Smooth muscle cell (in vitro differentiated cells): ENCODE measurements around the gene TKTL1. TPM values are rescaled to one million over a fixed set of nuclear protein-coding genes. Genes with fewer than 3 reads are reported as not detected.

Source experiments
- DNase-seq: peaks from one replicate; lab custom pipeline; 2025; ENCODE audit not compliant: unreplicated experiment; lab: John Stamatoyannopoulos, UW
- H2AFZ ChIP-seq: fragments of 200-600 bp; sonication (generic); 2 replicates; pipeline ENCODE4 v1.6.0; 2016; ENCODE audit warnings: antibody characterized with exemption, low read depth, mild to moderate bottlenecking
- H3F3A ChIP-seq: fragments of 200-600 bp; sonication (generic); 2 replicates; pipeline ENCODE4 v1.6.0; 2017; ENCODE audit warnings: antibody characterized with exemption, low read depth
- H3K27ac ChIP-seq: fragments of 200-600 bp; sonication (generic); 2 replicates; pipeline ENCODE4 v1.5.1; 2016; ENCODE audit warnings: low read depth, mild to moderate bottlenecking
- H3K27me3 ChIP-seq: fragments of 200-600 bp; sonication (generic); 2 replicates; pipeline ENCODE4 v1.6.1; 2016; ENCODE audit warnings: low read depth, mild to moderate bottlenecking
- H3K36me3 ChIP-seq: fragments of 200-600 bp; sonication (generic); 2 replicates; pipeline ENCODE4 v1.5.1; 2016; ENCODE audit warnings: low read depth
- H3K4me1 ChIP-seq: fragments of 200-600 bp; sonication (generic); 2 replicates; pipeline ENCODE4 v1.5.1; 2016; ENCODE audit warnings: low read depth
- H3K4me2 ChIP-seq: fragments of 200-600 bp; sonication (generic); 2 replicates; pipeline ENCODE4 v1.6.0; 2016; ENCODE audit warnings: mild to moderate bottlenecking
- H3K4me3 ChIP-seq: fragments of 200-600 bp; sonication (generic); 2 replicates; pipeline ENCODE4 v1.5.1; 2016; ENCODE audit warnings: mild to moderate bottlenecking
- H3K79me2 ChIP-seq: fragments of 200-600 bp; sonication (generic); 2 replicates; pipeline ENCODE4 v1.6.0; 2016; ENCODE audit warnings: low read depth, mild to moderate bottlenecking
- H3K9ac ChIP-seq: fragments of 200-600 bp; sonication (generic); 2 replicates; pipeline ENCODE4 v1.6.0; 2016; ENCODE audit warnings: low read depth
- H3K9me3 ChIP-seq: fragments of 200-600 bp; sonication (generic); replicated peaks from 2 replicates; pipeline ENCODE4 v1.5.1; 2016; ENCODE audit warnings: low read depth
- H4K20me1 ChIP-seq: fragments of 200-600 bp; sonication (generic); 2 replicates; pipeline ENCODE4 v1.6.0; 2016; ENCODE audit warnings: low read depth
- WGBS: methylation state at CpG from one replicate; pipeline ENCODE4 v1.1.7; 2016; ENCODE audit warnings: low lambda C conversion rate; 5-methylcytosine and 5-hydroxymethylcytosine counted together
- polyA plus RNA-seq: library from polyadenylated mRNA; unstranded; fragments of >200 nt; fragmentation: Nextera tagmentation; extraction: Ambion mirVana; gene quantifications from 2 replicates; pipeline ENCODE4 v1.2.1, GENCODE V29; 2016
- total RNA-seq: library from RNA; depleted of rRNA; stranded (reverse); fragments of >200 nt; gene quantifications from 2 replicates; pipeline ENCODE4 v1.2.3, GENCODE V29; 2014
- TF ChIP-seq, protein P1 (sequence below): fragments of 200-600 bp; sonication (generic); IDR thresholded peaks from 2 replicates; pipeline ENCODE4 v1.5.1; 2017; ENCODE audit warnings: borderline replicate concordance, mild to moderate bottlenecking, antibody characterized with exemption; ENCODE audit not compliant: insufficient read depth, poor library complexity, severe bottlenecking

TKTL1 gene
- total and polyA plus RNA-seq, 2 experiments from 2014 or later, result not detected

DNA sequence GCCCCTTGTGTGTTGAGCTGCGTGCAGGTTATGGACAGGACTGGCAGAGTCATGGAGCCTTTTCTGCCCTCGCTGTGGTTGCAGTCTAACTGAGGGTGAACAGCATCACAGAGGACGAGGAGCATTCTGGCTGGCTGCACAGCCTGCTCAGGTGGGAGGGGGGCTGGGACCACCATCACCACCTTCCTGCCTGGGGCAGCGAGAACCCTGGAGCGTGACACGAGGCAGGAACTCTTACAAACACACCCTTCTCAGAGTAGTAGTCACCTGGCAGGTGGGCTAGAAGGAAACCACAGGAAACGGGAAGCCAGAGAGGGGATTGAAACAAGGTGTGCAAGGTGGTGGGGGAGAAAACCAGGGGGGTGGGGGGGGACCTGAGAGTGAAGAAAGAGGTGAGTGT lies 25.6 kb downstream of the TKTL1 start:
- Histone ChIP-seq H3K9ac (no peak overlapping the region), H2AFZ (no peak overlapping the region), H3K79me2 (no peaks in the 10 kb centered on the region), H3F3A (no peaks in the 10 kb centered on the region), H3K9me3 (no peaks in the 10 kb centered on the region), H3K36me3 (no peaks in the 10 kb centered on the region), H3K27me3 (no peaks in the 10 kb centered on the region), H4K20me1 (no peaks in the 10 kb centered on the region), H3K4me2 (no peak overlapping the region), H3K4me1 (no peaks in the 10 kb centered on the region), H3K4me3 (no peak overlapping the region), H3K27ac (no peak overlapping the region)
- TF ChIP-seq, protein P1, sequence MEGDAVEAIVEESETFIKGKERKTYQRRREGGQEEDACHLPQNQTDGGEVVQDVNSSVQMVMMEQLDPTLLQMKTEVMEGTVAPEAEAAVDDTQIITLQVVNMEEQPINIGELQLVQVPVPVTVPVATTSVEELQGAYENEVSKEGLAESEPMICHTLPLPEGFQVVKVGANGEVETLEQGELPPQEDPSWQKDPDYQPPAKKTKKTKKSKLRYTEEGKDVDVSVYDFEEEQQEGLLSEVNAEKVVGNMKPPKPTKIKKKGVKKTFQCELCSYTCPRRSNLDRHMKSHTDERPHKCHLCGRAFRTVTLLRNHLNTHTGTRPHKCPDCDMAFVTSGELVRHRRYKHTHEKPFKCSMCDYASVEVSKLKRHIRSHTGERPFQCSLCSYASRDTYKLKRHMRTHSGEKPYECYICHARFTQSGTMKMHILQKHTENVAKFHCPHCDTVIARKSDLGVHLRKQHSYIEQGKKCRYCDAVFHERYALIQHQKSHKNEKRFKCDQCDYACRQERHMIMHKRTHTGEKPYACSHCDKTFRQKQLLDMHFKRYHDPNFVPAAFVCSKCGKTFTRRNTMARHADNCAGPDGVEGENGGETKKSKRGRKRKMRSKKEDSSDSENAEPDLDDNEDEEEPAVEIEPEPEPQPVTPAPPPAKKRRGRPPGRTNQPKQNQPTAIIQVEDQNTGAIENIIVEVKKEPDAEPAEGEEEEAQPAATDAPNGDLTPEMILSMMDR, result no peak
- no peak for DNase-seq
- 84% methylated on average over 7 of the region's 7 CpGs for WGBS

DNA sequence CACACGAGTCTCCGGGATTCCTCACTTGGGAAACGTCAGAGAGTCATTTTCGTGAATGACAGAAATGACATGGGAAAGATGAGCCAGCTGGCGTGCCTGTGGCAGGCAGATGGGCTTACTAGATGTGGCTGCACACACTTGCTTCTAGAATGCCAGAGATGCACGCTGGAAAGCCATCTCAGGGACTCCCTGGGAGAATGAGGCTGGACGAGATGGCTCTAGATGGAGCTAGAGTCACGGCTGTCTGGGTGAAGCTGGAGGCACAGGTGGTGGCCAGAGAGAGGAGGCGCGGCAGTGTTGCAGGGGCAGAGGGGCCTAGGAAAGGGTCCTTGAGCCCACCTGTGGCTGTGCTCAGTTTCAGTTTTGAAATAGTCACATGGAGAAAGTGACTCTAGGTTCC lies 26.0 kb downstream of the TKTL1 start:
- WGBS, result 76% methylated on average over 10 of the region's 10 CpGs
- Histone ChIP-seq H2AFZ (no peak overlapping the region), H3K4me1 (no peaks in the 10 kb centered on the region), H3K36me3 (no peaks in the 10 kb centered on the region), H4K20me1 (no peaks in the 10 kb centered on the region), H3F3A (no peaks in the 10 kb centered on the region), H3K79me2 (no peaks in the 10 kb centered on the region), H3K4me2 (no peak overlapping the region), H3K27me3 (no peaks in the 10 kb centered on the region), H3K9me3 (no peaks in the 10 kb centered on the region), H3K4me3 (no peak overlapping the region), H3K9ac (no peak overlapping the region), H3K27ac (no peak overlapping the region)
- TF ChIP-seq, protein P1, result no peak
- DNase-seq, result no peak

DNA sequence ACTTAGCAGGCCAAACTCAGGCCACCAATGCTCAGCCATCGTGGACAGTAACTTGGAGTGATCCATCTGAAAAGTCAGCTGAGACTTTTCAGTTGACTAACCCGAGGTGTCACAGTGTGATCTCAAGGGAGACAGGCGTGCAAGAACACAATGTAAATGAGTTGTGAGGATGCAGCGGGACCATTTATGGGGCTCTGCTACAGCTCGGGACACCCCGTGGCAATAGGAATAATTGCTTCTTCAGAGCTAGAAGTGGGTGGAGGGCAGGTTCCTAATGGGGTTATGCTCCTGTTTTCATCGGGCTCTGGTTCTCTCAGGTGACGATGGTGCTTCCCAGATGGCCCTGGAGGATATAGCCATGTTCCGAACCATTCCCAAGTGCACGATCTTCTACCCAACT lies 27.3 kb downstream of the TKTL1 start:
- Histone ChIP-seq H3K4me2 (no peak overlapping the region), H3K27me3 (no peaks in the 10 kb centered on the region), H2AFZ (no peak overlapping the region), H3K36me3 (no peaks in the 10 kb centered on the region), H3F3A (no peaks in the 10 kb centered on the region), H3K27ac (no peak overlapping the region), H4K20me1 (no peaks in the 10 kb centered on the region), H3K79me2 (no peaks in the 10 kb centered on the region), H3K4me3 (no peak overlapping the region), H3K9ac (no peak overlapping the region), H3K4me1 (no peaks in the 10 kb centered on the region), H3K9me3 (no peaks in the 10 kb centered on the region)
- WGBS, result 85% methylated on average over 10 of the region's 10 CpGs
- no peak for DNase-seq
- TF ChIP-seq, protein P1, result no peak

DNA sequence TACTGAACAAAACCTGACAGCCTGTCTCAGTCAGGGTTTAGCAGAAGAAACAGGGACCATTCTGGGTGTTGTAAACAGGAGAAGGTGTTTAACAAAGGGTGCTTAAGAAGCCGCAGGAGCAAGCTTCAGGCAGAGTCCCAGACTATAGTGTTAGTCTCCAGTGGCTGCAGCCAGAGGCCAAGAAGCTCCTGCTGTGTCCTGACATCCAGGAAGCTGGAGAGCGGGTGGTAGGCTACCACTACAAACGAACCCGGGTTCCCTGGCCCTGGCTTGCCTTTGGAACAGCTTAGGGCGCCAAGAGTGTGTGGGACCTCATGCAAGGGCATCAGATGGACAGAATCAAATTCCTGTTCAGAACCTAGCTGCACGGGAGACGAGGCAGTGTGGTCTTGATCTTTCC lies 27.9 kb downstream of the TKTL1 start:
- WGBS, result 69% methylated on average over 7 of the region's 7 CpGs
- no peaks in the 10 kb centered on the region for H4K20me1 ChIP-seq
- TF ChIP-seq, protein P1, result no peak
- no peak for DNase-seq
- H3K27ac ChIP-seq, result no peak overlapping the region
- H3F3A ChIP-seq, result no peaks in the 10 kb centered on the region
- no peaks in the 10 kb centered on the region for H3K79me2 ChIP-seq
- no peak overlapping the region for H3K4me2 ChIP-seq
- no peaks in the 10 kb centered on the region for H3K4me1 ChIP-seq
- H3K9me3 ChIP-seq, result no peaks in the 10 kb centered on the region
- H3K4me3 ChIP-seq, result no peak overlapping the region
- H3K27me3 ChIP-seq, result no peaks in the 10 kb centered on the region
- no peaks in the 10 kb centered on the region for H3K36me3 ChIP-seq
- H3K9ac ChIP-seq, result no peak overlapping the region
- no peak overlapping the region for H2AFZ ChIP-seq
